ENCODE data around the gene TRDN. TPM values are rescaled to one million over a fixed set of nuclear protein-coding genes. Genes with fewer than 3 reads are reported as not detected.
A peak's percentile ranks its signal among the peaks of the same experiment; 100 is the strongest.

TRDN gene
- total RNA-seq, 1 experiment from 2014 or later: 10.4 TPM

GRCh38 chr6:123380257-123380656 is 256.5 kb downstream of the TRDN start:
- Histone ChIP-seq H2AK5ac (ENCODE audit: insufficient read length, low read length) (no peak overlapping the region), H2BK15ac (ENCODE audit: low read depth, low read length) (no peak overlapping the region), H3K27ac (ENCODE audit: insufficient read length, low read depth, low read length) (no peak overlapping the region), H3K9me3 (ENCODE audit: control insufficient read depth, low read depth, low read length) (no peaks in the 10 kb centered on the region), H3K4me1 (ENCODE audit: insufficient read depth, low read length) (no peaks in the 10 kb centered on the region; the same call in 1 of the 2 replicates), H2BK12ac (ENCODE audit: insufficient read length, low read depth, low read length) (no peak overlapping the region), H3K79me2 (ENCODE audit: insufficient read depth, low read length) (no peaks in the 10 kb centered on the region), H2BK5ac (ENCODE audit: insufficient read length, low read length) (no peak overlapping the region), H3K56ac (ENCODE audit: insufficient read length, low read depth, low read length) (no peak overlapping the region), H3K9ac (ENCODE audit: extremely low read depth, insufficient read length, low read length) (no peak overlapping the region), H3T11ph (ENCODE audit: low read length) (no peak overlapping the region), H3K4ac (ENCODE audit: low read depth, low read length) (no peak overlapping the region), H3K23me2 (ENCODE audit: insufficient read length, low read depth, low read length, poor library complexity, severe bottlenecking) (no peaks in the 10 kb centered on the region), H4K8ac (replicated peaks; ENCODE audit: insufficient read length, low read depth, low read length) (no peak overlapping the region), H2BK20ac (ENCODE audit: low read depth, low read length, poor library complexity, severe bottlenecking) (no peak overlapping the region), H2BK120ac (ENCODE audit: low read depth, low read length, poor library complexity, severe bottlenecking) (no peak overlapping the region), H3K79me1 (ENCODE audit: insufficient read depth, low read depth, low read length, poor library complexity, severe bottlenecking) (no peaks in the 10 kb centered on the region), H3K4me2 (ENCODE audit: insufficient read depth, insufficient read length, low read length) (no peak overlapping the region), H4K91ac (ENCODE audit: insufficient read length, low read depth, low read length) (no peak overlapping the region), H4K20me1 (ENCODE audit: control insufficient read depth, insufficient read depth, insufficient read length) (no peaks in the 10 kb centered on the region), H2AFZ (ENCODE audit: low read length) (no peak overlapping the region), H4K5ac (ENCODE audit: insufficient read length, low read depth, low read length) (no peak overlapping the region), H3K23ac (ENCODE audit: insufficient read length, low read depth, low read length) (no peak overlapping the region), H3K27me3 (ENCODE audit: insufficient read depth, low read length) (no peaks in the 10 kb centered on the region), H3K14ac (ENCODE audit: insufficient read depth, low read length) (no peak overlapping the region), H3K18ac (ENCODE audit: insufficient read length, low read depth, low read length) (no peak overlapping the region)
- H3K27me3 Mint-ChIP-seq (ENCODE audit: low read depth): no peaks in the 10 kb centered on the region; the same call in 1 of the 2 replicates
- no peaks in the 10 kb centered on the region for H3K9me3 Mint-ChIP-seq
- H3K27ac Mint-ChIP-seq: no peak overlapping the region
- no CpG with 5 or more reads among the region's 5 CpGs for WGBS (ENCODE audit: extremely low coverage, insufficient read length, low lambda C conversion rate)
- no peak overlapping the region for H3K4me3 Mint-ChIP-seq
- H3K36me3 Mint-ChIP-seq (ENCODE audit: insufficient read depth in 1 of 3, low read depth in 3 of 3): no peaks in the 10 kb centered on the region
- peaks cover 2 to 4% of the 10 kb centered on the region in 2 experiments; a peak in 2 of 4 replicates for H3K4me1 Mint-ChIP-seq
- TF ChIP-seq, protein P1, sequence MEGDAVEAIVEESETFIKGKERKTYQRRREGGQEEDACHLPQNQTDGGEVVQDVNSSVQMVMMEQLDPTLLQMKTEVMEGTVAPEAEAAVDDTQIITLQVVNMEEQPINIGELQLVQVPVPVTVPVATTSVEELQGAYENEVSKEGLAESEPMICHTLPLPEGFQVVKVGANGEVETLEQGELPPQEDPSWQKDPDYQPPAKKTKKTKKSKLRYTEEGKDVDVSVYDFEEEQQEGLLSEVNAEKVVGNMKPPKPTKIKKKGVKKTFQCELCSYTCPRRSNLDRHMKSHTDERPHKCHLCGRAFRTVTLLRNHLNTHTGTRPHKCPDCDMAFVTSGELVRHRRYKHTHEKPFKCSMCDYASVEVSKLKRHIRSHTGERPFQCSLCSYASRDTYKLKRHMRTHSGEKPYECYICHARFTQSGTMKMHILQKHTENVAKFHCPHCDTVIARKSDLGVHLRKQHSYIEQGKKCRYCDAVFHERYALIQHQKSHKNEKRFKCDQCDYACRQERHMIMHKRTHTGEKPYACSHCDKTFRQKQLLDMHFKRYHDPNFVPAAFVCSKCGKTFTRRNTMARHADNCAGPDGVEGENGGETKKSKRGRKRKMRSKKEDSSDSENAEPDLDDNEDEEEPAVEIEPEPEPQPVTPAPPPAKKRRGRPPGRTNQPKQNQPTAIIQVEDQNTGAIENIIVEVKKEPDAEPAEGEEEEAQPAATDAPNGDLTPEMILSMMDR (conservative IDR thresholded peaks at IDR 0.05): peak; percentile 54
- DNase-seq: no peak
